Small intestine (tissue), 7 donors: ENCODE measurements around the gene MCIDAS. TPM values are rescaled to one million over a fixed set of nuclear protein-coding genes. Genes with fewer than 3 reads are reported as not detected.

Experiments
- DNase-seq, 2 donors: peaks; one replicate each; pipeline versions ENCODE4 v3.0.0 to v3.0.0-alpha.2; 2013
- FAIRE-seq: peaks from 2 replicates; lab custom pipeline; 2012; peaks lifted over from hg19 to GRCh38; lab: Jason Lieb, UNC
- H3K27ac ChIP-seq, 3 donors: one replicate each; pipeline ENCODE4 v1.5.1; 2013; ENCODE audit warnings: low read length in 2 of 3, mild to moderate bottlenecking in 2 of 3, control low read depth in 1 of 3, inconsistent platforms in 1 of 3, low read depth in 1 of 3, moderate library complexity in 1 of 3
- H3K27me3 ChIP-seq, 3 donors: one replicate each; pipeline ENCODE4 v1.6.1; 2013; ENCODE audit warnings: low read length in 3 of 3, inconsistent platforms in 1 of 3; ENCODE audit not compliant: control insufficient read depth in 3 of 3, insufficient read depth in 3 of 3
- H3K36me3 ChIP-seq, 3 donors: one replicate each; pipeline ENCODE4 v1.6.1; 2013; ENCODE audit warnings: low read length in 3 of 3, inconsistent platforms in 1 of 3, low read depth in 1 of 3, mild to moderate bottlenecking in 1 of 3, moderate library complexity in 1 of 3; ENCODE audit not compliant: control insufficient read depth in 3 of 3, insufficient read depth in 2 of 3
- H3K4me1 ChIP-seq, 3 donors: one replicate each; pipeline ENCODE4 v1.6.1; 2013; ENCODE audit warnings: low read length in 2 of 3, inconsistent platforms in 1 of 3, low read depth in 1 of 3, mild to moderate bottlenecking in 1 of 3, moderate library complexity in 1 of 3; ENCODE audit not compliant: control insufficient read depth in 3 of 3, insufficient read depth in 2 of 3
- H3K4me3 ChIP-seq, 3 donors: one replicate each; pipeline ENCODE4 v1.5.1; 2013; ENCODE audit warnings: low read length in 3 of 3, control low read depth in 1 of 3, inconsistent platforms in 1 of 3, low read depth in 1 of 3, mild to moderate bottlenecking in 1 of 3, moderate library complexity in 1 of 3
- H3K9me3 ChIP-seq, 2 donors: one replicate each; pipeline ENCODE4 v1.6.1; 2013; ENCODE audit warnings: low read depth in 1 of 2, low read length in 1 of 2; ENCODE audit not compliant: control insufficient read depth in 2 of 2, insufficient read depth in 1 of 2
- WGBS, 3 donors: extraction: QIAGEN DNeasy Blood & Tissue Kit; methylation state at CpG; one replicate each; pipeline ENCODE4 v1.1.7; 2013; 5-methylcytosine and 5-hydroxymethylcytosine counted together
- polyA plus RNA-seq, 4 donors: library from polyadenylated mRNA; stranded (reverse) in 3 of 4; unstranded in 1 of 4; fragments of 200-250 nt in 3 of 4; fragments of 120-200 nt in 1 of 4; gene quantifications; one replicate each; pipeline versions ENCODE4 v1.2.1 to v1.2.3, GENCODE V29; 2013
- donor health status: healthy with polysubstance abuse.
- donor health status: control.
- donor health status: control.
- donor health status: Bipolar disorder and iron deficiency.
- donor health status: healthy.

MCIDAS gene
- polyA plus RNA-seq, 4 donors, result not detected

- Histone ChIP-seq H3K4me3 (peak overlapping the region in 2 of 3 donors; percentile 9 to 27), H3K27me3 (peaks cover 0 to 69% (median 18%) of the 10 kb centered on the region in 3 donors), H3K27ac (no peak overlapping the region), H3K9me3 (peaks cover 0 to 3% of the 10 kb centered on the region in 2 donors), H3K36me3 (no peaks in the 10 kb centered on the region), H3K4me1 (peaks cover 0 to 27% (median 7%) of the 10 kb centered on the region in 3 donors)
- FAIRE-seq, result no peak
- WGBS, 3 donors, result 2 to 4% (median 2%) methylated on average over 44 of the region's 44 CpGs
- peak; percentile 64 to 85 for DNase-seq
Observed at GRCh38 chr5:55176176-55176818, 50.8 kb downstream of the MCIDAS start.

DNA sequence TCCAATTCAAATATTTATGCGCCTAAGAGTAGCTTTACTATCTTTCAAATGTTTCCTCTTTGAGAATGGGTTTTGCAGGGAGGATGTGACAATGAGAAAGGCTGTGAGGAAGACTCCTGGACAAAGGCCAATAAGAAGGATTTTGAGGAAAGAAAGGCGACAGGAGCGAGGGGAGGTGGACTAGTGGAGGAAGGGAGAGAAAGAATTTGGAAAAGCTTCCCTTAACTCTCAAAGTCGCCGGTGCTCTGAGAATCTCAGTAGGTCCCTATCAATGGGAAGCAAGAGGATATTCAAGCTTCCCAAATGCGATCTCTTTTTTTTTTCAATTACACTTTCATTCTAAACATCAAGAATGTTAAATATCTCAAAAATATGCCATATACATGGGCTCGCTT is 51.3 kb downstream of the MCIDAS start:
- Histone ChIP-seq H3K27ac (no peak overlapping the region), H3K4me3 (peak overlapping the region in 1 of 3 donors; percentile 9), H3K36me3 (no peaks in the 10 kb centered on the region), H3K27me3 (peaks cover 0 to 69% (median 18%) of the 10 kb centered on the region in 3 donors), H3K9me3 (peaks cover 0 to 3% of the 10 kb centered on the region in 2 donors), H3K4me1 (peaks cover 0 to 27% (median 7%) of the 10 kb centered on the region in 3 donors)
- FAIRE-seq (no peak), DNase-seq (no peak)
- WGBS, 3 donors, result 7 to 10% (median 9%) methylated on average over 7 of the region's 7 CpGs

GRCh38 chr5:55173687-55174230 is 53.4 kb downstream of the MCIDAS start:
- Histone ChIP-seq H3K27me3 (peaks cover 0 to 54% (median 20%) of the 10 kb centered on the region in 3 donors), H3K36me3 (no peaks in the 10 kb centered on the region), H3K27ac (no peak overlapping the region), H3K4me1 (peaks cover 0 to 27% (median 7%) of the 10 kb centered on the region in 3 donors), H3K9me3 (peaks cover 0 to 3% of the 10 kb centered on the region in 2 donors), H3K4me3 (peak overlapping the region in 2 of 3 donors; percentile 33 to 48)
- 5 to 9% (median 9%) methylated on average over 8 of the region's 8 CpGs for WGBS, 3 donors
- DNase-seq (no peak), FAIRE-seq (no peak)

- peak within 1 kb of the TSS in 2 of 3 donors; percentile 48 to 53 for H3K4me3 ChIP-seq
- FAIRE-seq, result no peak
Observed at GRCh38 chr5:55172937-55173686, 54.0 kb downstream of the MCIDAS start, which contains the start of gene CDC20B. Gene CDC20B (minus strand): TSS chr5:55173177. CDS start chr5:55173000, 177 bp downstream.

DNA sequence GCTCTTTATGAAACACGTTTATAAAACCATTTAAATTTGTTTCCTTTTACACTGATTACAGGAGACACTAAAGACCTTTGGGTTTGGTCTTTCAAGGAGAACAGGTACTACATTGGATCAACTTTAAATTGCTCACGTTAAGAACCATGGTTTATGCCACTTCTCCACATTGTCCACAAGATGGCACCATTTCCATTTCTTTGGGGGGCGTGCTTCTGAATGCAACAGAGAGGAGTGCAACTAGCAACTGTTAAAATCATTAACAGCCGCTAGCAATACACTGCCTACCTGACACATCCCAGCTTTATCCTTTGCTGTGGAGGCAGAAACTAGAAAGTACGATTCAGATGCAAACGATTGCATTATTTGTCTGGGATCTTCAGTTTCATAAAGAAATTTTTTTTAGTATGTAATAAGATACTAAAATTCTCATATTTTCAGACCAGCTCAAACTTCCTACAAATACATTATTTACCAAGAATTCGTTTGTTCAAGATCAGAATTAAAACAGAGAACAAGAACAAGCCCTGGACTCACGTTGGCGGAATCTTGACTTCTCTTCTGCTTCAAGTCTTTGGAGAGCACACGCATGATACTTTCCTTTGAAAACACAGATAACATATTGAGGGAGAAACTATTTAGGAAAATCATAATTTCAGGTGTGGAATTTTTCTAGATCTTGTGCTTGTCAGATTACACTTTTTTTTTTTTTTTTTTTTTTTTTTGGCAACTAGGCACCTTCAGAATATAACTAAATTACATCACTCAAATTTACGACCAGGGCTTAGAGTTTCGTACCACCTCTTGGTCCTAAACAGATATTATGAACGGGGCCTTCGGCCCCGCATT is 54.8 kb downstream of the MCIDAS start:
- DNase-seq (peak; percentile 82 to 89), FAIRE-seq (no peak)
- Histone ChIP-seq H3K27ac (no peak overlapping the region), H3K27me3 (peaks cover 0 to 44% (median 18%) of the 10 kb centered on the region in 3 donors), H3K36me3 (no peaks in the 10 kb centered on the region), H3K4me3 (peak overlapping the region in 2 of 3 donors; percentile 48 to 53), H3K9me3 (peaks cover 0 to 3% of the 10 kb centered on the region in 2 donors), H3K4me1 (peaks cover 0 to 27% (median 7%) of the 10 kb centered on the region in 3 donors)
- WGBS, 3 donors, result 3 to 8% (median 6%) methylated on average over 15 of the region's 15 CpGs

More at GRCh38 chr5:55172937-55173686, 54.0 kb downstream of the MCIDAS start, which contains the start of gene CDC20B:
- peaks cover 0 to 3% of the 10 kb centered on the region in 2 donors for H3K9me3 ChIP-seq
- 0 to 1% (median 1%) methylated on average over 64 to 69 of the region's 69 CpGs for WGBS, 3 donors
- DNase-seq, result peak; percentile 62 to 84
- H3K4me1 ChIP-seq, result peaks cover 0 to 27% (median 7%) of the 10 kb centered on the region in 3 donors
- H3K27me3 ChIP-seq, result peaks cover 0 to 52% (median 20%) of the 10 kb centered on the region in 3 donors
- no peak within 1 kb of the TSS for H3K27ac ChIP-seq
- H3K36me3 ChIP-seq, result no peaks in the 10 kb centered on the region

DNA sequence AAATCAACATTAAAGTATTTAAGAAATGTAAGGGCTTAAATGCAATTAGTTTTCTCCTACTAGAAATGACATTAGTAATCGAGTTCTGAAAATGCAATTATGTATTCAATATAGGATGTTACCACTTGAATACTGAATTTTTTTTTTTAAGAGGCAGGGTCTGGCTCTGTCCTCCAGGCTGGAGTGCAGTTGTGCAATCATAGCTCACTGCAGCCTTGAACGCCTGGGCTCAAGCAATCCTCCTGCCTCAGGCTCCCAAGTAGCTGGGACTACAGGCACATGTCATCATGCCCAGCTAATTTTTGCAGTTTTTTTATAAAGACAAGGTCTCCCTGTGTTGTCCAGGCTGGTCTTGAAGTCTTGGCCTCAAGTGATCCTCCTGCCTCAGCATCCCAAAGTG is 55.6 kb downstream of the MCIDAS start:
- H3K27me3 ChIP-seq, result peaks cover 0 to 37% (median 15%) of the 10 kb centered on the region in 3 donors
- 21 to 30% (median 26%) methylated on average over 2 of the region's 2 CpGs for WGBS, 3 donors
- no peak overlapping the region for H3K27ac ChIP-seq
- H3K4me1 ChIP-seq, result peaks cover 0 to 23% (median 7%) of the 10 kb centered on the region in 3 donors
- DNase-seq, result no peak
- no peak for FAIRE-seq
- peaks cover 0 to 3% of the 10 kb centered on the region in 2 donors for H3K9me3 ChIP-seq
- H3K4me3 ChIP-seq, result no peak overlapping the region
- H3K36me3 ChIP-seq, result no peaks in the 10 kb centered on the region
